OCI-LY3 (cell line): ENCODE measurements around the gene TANC1.

Source experiments
- EZH2phosphoT487 ChIP-seq: fragments of 200-600 bp; shearing (Covaris generic); IDR thresholded peaks from 2 replicates; pipeline ENCODE4 v1.6.1; 2018; ENCODE audit warnings: antibody characterized with exemption, mixed run types, low read depth
- TF ChIP-seq, protein P1 (sequence below): fragments of 200-600, 300-600 bp; sonication (generic); IDR thresholded peaks from 2 replicates; pipeline ENCODE4 v1.5.1; 2014; ENCODE audit warnings: antibody characterized with exemption, low read length, low read depth

DNA sequence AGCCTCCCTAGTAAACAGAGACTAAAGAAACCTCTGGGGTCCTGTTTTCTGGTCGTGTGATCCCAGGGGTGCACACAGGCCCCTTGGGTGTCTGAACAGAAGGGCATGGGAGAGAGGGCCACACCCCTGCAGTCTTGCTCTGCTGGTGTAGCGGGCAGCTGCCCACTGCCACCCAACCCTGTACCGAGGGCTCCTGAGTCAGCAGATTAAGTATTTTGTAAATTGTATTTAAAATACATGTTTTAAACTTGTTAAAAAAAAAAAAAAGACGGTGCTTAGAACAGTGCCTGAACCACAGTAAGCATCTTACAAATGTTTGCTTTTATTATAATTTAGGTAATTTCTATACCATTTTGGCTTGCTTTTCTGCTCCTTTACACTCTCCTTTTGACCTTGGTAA is 113.7 kb downstream of the TANC1 start:
- TF ChIP-seq, protein P1, sequence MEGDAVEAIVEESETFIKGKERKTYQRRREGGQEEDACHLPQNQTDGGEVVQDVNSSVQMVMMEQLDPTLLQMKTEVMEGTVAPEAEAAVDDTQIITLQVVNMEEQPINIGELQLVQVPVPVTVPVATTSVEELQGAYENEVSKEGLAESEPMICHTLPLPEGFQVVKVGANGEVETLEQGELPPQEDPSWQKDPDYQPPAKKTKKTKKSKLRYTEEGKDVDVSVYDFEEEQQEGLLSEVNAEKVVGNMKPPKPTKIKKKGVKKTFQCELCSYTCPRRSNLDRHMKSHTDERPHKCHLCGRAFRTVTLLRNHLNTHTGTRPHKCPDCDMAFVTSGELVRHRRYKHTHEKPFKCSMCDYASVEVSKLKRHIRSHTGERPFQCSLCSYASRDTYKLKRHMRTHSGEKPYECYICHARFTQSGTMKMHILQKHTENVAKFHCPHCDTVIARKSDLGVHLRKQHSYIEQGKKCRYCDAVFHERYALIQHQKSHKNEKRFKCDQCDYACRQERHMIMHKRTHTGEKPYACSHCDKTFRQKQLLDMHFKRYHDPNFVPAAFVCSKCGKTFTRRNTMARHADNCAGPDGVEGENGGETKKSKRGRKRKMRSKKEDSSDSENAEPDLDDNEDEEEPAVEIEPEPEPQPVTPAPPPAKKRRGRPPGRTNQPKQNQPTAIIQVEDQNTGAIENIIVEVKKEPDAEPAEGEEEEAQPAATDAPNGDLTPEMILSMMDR, result no peak
- TF ChIP-seq EZH2phosphoT487, result no peak
